NOMO-1 treated with DMSO at 0.1 percent for 48 hours (cell line): Measurements from ENCODE around the gene SELENOI.
"Not testable (repeated sequence)": the region's sequence is repeated elsewhere in the genome, so short reads cannot be mapped to it uniquely, and the experiment has no call there.

Source experiments
- DNase-seq: peaks from one replicate; lab custom pipeline; 2025; ENCODE audit not compliant: unreplicated experiment; lab: John Stamatoyannopoulos, UW

Gene SELENOI

DNA sequence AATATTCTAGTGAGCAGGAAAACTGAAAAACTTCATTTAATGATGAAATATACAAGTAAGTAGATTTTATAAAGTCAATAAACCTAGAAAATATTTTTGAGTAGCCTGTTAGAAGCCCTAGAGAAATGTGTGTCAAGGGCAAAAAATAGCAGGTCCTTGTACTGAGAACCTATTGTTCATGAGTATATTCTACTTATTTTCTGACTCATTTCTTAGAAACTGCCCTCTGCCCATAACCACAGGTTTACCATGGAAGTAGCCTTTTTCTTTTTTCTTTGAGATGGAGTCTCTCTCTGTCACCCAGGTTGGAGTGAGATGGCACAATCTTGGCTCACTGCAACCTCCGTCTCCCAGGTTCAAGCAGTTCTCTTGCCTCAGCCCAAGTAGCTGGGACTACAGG, 19.4 kb upstream of the SELENOI start:
- DNase-seq, result no peak

DNA sequence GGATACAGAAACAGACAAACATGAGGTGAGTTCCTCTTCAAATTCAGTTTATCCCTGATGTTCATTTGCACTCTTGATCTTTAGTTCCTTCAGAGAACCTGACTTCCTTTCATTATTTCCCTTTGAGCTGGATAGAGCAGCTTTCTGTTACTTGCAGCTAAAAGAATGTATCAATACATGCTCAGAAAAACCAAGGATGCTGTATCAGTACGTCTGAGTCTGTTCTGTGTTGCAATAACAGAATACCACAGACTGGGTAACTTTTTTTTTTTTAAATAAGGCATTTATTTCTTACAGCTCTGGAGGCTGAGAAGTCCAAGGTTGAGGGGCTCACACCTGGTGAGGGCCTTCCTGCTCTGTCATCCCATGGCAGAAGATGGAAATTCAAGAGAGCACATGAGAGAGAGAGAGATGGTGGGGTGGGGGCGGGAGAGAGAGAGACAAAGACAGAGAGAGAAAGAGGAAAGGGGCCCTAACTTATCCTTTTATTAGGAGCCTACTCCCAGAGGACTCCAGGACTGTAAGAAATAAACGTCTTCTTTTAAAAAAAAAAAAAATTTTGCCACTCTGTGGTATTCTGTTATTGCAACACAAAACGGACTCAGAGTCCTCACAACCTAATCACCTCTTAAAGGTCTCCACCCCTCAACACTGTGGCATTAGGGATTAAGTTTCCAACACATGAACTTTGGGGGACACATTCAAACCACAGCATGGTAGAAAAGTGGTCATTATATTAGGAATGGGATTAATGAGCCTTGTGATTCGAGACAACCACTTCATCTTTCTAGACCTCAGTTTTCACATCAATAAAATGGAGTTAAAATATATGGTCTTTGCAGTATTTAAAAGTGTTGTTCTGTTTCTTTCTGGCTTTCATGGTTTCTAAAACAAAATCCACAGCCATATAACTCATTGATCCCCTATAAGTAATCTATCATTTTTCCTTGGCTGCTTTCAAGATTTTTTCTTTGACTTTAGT, 18.4 kb upstream of the SELENOI start:
- DNase-seq, result peak; percentile 88

DNA sequence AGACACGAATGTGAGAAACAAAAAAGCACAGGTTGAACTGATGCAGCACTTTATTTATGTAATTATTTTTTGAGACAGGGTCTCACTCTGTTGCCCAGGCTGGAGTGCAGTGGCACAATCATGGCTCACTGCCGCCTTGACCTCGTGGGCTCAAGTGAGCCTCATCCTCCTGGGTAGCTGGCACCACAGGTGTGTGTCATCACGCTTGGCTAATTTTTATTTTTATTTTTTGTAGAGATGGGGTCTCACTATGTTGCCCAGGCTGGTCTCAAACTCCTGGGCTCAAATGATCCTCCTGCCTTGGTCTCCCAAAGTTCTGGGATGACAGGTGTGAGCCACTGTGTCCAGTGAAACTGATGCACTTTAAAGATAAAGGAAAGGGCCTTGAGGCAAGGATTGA, 16.9 kb upstream of the SELENOI start:
- DNase-seq, result not testable (repeated sequence)

DNA sequence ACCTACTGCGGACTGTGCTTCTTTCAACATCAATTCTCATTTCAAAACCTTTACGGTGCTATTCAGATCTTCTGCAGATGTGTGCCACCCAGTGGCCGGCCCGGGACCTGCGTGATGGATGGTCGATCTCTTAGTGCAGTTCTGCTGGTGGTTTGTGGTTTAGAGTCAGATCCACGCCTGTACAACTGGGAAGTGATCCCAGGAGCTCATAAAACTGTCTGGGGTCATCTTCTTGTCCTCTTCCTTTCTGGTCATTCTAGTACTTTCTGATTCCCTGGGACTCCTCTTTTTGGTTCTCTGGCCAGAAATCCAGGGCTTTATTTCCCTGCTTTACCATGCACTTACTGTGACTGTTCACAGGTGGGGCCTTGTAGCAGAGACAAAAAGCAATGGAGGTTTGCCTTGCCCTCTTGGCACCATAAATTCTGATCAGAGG, 15.8 kb upstream of the SELENOI start:
- peak; percentile 95 for DNase-seq

DNA sequence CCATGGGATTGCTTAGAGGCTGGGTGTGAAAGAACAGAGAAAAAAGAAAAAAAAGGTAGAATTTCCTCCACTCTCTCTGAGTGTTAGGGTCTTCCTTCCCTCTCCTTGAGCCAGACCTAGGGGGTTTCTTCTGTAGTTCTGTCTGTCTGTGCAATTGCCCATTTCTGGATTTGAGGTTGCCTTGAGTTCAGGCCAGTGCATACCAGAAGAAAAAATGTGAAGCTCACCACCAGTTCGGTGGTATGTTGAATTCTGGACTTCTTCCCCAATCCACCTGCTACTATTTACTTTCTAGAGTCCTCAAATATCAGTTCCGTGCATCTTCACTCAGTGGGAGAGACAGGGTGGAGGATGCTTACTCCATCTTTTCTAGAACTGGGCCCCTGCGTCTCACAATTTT, 15.3 kb upstream of the SELENOI start:
- no peak for DNase-seq

DNA sequence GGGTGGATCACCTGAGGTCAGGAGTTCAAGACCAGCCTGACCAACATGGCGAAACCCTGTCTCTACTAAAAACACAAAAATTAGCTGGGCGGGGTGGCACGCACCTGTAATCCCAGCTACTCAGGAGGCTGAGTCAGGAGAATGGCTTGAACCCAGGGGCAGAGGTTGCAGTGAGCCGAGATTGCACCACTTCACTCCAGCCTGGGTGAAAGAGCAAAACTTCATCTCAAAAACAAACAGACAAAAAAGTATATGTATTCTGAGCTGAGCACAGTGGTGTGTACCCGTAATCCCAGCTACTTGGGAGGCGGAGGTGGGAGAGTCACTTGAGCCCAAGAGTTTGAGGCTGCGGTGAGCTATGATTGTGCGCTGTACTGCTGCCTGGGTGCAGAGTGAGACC, 14.6 kb upstream of the SELENOI start:
- not testable (repeated sequence) for DNase-seq

DNA sequence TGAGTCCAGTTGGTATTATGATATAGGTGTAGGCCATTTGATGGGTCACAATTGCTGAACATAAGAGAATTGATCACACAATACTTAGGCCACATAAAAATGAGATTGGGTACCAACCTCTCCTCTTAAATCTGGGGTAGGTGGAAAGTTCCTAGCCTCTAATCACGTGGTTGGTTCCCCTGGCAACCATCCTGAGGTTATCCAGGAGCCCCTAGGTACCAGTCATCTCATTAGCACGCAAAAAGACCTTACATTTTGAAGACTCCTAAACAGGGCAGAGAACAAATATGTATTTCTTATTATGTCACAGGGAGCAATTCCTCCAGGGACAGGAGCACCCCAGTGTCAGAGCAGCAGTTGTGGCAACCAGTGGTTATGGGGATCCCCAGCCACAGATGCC, 12.7 kb upstream of the SELENOI start:
- no peak for DNase-seq

DNA sequence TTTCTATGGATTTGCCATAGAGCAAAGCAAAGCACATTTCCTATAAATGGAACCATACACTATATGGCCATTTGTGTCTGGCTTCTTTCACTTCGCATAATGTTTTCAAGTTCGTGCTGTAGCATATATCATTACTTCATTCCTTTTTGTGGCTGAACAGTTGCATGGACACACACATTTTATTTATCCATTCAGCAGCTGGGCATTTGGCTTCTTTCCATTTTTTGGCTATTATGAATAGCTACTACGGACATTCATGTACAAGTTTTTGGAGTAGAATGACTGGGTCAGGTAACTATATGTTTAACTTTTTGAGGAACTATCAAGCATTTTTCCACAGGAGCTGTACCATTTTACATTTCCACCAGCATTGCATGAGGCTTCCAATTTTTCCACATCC, 10.7 kb upstream of the SELENOI start:
- DNase-seq, result no peak

DNA sequence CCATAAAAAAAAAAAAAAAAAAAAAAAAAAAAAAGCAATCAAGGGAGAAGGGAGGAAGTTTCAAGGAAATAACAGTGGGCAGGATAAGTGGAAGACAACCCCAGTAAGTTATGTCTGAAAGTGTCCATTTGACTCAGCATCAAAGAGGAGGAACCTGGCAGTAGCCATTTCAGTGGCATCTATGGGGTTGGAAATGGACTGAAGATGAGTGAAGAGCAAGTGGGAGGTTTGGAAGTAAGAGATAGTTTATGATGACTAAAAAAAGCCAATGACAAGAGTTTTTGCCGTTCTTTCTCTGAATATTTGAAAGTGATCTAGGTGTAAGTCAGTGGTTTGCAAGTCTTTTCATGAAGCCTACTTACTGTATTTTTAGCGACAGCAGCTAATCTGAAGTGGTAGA, 9.2 kb upstream of the SELENOI start:
- DNase-seq, result no peak

DNA sequence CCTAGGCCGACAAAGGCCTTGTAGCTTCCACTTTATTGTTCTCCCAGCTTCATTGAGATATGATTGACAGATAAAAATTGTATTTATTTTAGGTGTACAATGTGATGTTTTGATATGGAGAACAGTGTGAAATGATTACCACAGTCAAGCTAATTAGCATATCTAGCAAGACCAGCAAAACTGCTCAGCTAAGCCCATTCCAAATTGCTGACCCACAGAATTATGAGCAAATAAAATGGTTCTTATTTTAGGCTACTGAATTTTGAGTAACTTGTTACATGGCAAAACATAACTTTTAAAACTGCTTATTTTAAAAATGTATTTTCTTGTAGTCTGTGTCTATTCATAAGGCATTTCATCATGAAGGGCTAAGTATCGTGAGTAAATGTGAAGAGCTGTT, 8.6 kb upstream of the SELENOI start:
- DNase-seq, result no peak

DNA sequence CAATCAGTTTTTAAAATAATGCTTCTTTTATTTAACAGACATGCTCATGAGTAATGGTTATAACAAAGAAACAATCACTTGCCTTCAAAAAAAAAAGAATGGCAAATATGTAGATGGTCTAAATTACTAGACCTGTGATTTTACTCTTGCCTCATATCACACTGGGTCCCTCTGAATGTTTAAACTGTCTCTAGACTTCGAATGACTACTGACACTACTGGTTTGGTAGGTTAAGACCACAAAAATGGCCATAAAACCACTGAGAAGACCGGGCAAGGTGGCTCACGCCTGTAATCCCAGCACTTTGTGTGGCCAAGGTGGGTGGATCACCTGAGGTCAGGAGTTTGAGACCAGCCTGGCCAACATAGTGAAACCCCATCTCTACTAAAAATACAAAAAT, 5.1 kb upstream of the SELENOI start:
- DNase-seq, result no peak

DNA sequence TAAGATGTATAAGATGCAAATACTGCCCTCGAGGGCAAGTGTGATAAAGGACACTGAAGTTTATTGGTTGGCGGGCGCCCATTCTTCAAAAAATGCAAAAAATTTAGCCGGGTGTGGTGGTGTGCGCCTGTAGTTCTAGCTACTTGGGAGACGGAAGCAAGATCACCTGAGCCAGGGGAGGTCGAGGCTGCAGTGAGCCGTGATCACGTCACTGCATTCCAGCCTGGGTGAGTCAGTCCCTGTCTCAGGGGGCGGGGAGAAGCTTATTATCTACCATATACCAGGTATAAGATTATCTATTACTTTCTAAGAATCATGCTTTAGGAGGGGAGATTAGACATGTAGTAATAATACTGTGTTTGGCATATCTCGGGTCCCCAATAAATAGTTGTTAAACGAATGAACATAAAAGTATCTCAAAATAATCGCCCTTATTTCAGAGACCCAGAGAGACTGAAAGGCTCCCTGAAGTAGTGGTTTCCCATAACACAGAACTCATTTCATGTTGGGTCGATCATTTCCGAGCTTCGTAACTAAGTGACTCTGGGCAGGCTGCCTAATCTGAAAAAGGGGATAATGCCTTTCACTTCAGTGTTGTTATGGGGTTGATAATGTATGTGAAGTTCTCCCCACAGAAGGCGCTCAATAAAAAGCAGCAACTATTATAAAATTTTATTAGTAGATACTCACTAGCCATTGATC, 1.2 kb upstream of the SELENOI start:
- DNase-seq, result no peak

DNA sequence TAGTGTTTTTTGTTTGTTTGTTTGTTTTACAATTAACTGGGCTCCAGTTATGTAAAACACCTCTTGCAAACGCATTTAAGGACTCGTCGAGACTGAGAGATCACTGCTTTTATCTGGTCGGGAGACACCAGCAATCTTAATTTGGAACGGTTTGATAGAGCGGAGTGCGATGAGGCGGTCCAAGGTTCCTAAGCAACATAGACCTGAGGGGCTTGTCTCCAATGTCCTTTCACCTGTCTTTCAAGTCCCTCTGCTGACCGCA, 729 bp upstream of the SELENOI start:
- DNase-seq, result no peak

DNA sequence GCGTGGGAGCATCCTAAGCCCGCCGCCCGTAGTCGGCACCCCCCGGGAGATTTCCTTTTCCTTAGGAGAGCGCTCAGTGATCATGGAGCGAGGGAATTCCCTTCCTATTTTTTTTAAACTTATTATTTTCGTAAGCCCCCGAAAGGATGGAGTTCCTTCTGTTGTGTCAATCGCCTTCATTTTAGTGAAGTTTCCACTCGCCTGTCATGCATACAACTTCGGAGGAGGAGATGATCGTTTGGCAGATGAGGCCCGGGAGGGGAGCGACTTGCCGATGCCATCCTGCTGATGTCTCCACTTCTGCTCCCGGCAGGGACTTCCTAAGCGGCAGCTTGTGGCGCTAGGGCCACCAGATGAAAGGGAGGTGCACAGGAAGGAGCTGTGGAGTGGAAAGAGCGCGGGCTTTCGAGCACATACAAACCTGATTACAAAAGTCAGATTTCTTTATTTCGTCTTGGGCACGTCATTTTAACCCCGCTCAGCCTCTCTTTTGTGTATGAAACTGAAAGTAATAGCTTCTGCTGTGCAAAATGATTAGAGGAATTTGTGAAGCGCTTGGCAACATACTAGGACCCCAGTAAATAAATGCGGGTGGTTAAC, 611 bp downstream of the SELENOI start, which contains the start of gene ADGRF3:
ADGRF3 (minus strand) TSS at position 336 of the 600 bp plus-strand sequence. CDS start 555 bp downstream, outside the sequence.
- peak; percentile 64 for DNase-seq

DNA sequence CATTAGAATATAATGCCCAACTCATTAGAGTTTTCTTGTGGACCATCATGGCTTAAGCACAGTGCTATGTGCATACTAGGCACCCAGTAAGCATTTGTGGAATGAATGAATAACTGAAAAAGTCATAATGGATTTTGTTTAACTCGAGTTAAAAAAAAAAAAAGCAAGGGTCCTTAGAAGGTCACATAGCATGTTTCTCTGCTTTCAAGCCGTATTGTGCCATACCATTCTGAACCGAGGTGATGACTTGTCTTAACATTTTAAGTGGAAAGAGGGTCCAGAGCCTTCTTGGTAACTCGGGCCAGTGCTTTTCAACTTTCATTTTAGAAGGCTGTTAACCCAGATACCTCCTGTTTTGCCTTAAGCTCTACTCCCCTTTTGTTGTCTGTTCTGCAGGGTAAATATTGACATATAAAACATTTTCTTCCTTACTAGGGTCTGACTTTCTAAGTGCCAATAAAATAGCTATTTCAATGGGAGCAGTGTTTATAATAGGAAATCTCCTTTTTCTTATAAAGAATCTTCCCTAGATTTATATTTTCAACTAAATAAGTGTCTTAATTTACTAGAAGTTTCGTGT, 1.4 kb downstream of the SELENOI start:
- DNase-seq, result no peak

DNA sequence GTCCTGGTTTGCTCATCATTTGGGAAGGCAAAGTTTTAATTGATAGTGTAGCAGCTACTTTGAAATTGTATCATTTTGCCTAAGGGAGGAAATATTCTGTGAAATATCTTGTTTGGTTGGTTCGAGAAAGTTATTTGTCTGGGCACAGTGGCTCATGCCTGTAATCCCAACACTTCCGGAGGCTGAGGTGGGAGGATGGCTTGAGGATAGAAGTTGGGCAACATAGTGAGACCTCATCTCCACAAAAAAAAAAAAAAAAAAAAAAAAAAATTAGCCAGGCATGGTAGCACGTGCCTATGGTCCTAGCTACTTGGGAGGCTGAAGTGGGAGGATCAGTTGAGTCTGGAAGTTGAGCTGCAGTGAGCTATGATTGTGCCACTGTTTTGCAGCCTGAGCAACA, 3.7 kb downstream of the SELENOI start:
- no peak for DNase-seq

DNA sequence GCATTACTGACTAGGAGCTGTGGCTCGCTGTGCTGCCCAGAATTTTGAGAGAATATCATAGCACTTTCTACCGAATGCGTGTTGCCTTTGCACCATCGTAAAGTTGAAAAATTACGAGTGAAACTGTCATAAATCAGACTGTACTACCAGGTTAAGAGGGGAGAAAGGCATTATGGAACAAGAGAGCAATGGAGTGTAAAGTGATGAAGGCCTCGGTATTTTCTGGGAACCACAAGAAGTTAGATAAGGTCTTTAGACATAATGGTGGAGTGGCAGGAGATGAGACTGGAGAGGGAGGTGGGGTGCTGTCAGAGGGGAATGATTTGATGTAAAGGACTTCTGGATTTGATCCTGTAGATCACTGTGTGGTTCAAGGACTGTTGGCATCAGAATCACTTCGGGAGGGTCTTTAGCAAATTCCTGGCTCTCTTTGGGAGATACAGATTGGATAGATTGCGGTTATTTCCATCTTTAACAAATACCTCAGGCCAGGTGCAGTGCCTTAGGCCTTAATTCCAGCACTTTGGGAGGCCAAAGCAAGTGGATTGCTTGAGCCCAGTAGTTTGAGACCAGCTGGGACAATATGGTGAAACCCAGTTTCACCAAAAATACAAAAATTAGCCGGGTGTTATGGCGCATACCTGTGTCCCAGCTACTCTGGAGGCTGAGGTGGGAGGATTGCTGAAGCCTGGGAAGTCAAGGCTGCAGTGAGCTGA, 5.6 kb downstream of the SELENOI start:
- no peak for DNase-seq

DNA sequence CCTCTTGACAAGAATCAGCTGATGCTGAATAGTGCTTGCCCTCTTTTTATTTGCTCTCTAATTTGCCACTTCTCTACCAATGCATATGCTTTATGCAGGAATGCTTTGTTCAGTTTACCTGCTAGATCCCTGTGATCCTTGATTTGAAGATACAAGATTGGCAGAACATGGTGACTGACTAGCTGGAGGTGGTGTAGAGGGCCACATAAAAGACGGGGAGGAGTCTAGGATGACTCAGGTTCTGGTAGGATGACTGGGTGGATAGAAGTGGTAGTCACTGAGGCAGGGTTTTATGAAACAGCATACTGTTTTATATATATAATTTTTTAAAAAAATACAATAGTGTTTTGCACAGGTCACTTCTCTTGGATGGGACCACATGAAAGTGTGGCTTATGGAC, 6.9 kb downstream of the SELENOI start:
- no peak for DNase-seq

DNA sequence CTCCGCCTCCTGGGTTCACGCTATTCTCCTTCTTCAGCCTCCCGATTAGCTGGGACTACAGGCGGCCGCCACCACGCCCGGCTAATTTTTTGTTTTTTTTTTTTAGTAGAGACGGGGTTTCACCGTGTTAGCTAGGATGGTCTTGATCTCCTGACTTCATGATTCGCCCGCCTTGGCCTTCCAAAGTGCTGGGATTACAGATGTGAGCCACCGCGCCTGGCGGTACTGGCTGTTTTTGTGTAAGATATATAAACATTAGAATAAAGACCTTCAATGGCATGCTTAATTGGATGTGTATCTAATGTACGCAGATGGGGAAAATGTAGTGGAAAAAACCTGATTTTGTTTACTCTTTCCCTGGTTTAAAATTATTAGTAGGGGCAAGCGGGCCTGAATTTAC, 8.5 kb downstream of the SELENOI start:
- DNase-seq, result not testable (repeated sequence)

DNA sequence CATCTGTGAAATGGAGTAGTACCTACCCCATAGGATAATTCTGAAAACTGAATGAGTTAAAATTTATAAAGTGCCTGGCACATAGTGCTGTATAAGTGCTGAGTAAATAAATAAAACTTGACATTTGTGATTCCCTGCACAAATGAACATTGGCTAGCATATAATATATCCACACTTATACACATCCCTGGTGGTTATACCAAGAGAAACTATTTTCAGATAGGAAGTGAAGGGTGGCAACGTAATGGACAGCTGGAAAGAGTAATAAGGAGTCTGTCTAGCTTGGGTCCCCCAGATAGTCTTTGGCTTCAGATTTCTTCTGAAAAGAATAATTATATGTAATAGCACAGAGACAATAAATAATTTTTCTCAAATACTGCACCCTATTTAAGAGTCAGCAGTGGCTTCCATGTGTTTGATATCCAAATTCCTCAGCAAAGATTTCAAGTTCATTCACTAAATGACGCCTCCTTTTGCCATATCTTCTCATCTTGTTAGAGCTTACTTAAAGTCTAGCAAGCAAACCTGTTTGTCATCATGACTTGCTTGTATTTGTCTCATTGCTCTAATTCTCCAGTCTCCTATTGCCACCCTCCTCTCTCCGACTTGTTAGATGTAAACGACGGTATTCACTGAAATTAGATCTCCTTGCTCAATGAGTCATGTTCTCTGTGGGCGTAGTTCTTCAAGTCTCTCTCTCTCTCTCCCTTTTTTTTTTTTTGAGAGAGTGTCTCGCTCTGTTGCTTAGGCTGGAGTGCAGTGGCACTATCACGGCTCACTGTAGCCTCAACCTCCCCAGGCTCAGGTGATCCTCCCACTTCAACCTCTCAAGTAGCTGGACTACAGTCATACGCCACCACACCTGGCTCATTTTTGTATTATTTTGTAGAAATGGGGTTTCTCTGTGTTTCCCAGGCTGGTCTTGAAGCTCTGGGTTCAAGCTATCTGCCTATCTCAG, 9.4 kb downstream of the SELENOI start:
- DNase-seq, result no peak
